GM06990 (cell line): Measurements from ENCODE around the gene ERG28.

ENCODE experiments used
- DNase-seq: peaks from one replicate; pipeline ENCODE4 v3.0.0-alpha.2; 2011; ENCODE audit not compliant: insufficient read length; ENCODE audit errors: extremely low read depth
- H3K27me3 ChIP-seq: replicated peaks from 2 replicates; pipeline ENCODE4 v1.6.0; 2011; ENCODE audit warnings: low read length; ENCODE audit not compliant: control insufficient read depth, insufficient read depth
- H3K36me3 ChIP-seq: 2 replicates; pipeline ENCODE4 v1.5.1; 2011; ENCODE audit warnings: low read length; ENCODE audit not compliant: control insufficient read depth, insufficient read depth
- H3K4me3 ChIP-seq: replicated peaks from 2 replicates; pipeline ENCODE4 v1.5.1; 2011; ENCODE audit warnings: low read depth, mild to moderate bottlenecking, control low read depth, low read length
- TF ChIP-seq, protein P1 (sequence below): IDR thresholded peaks from 2 replicates; pipeline ENCODE4 v1.5.1; 2011; ENCODE audit warnings: low read length, control low read depth, mild to moderate bottlenecking, inconsistent platforms; ENCODE audit not compliant: insufficient read depth, poor library complexity, severe bottlenecking

Gene ERG28

DNA sequence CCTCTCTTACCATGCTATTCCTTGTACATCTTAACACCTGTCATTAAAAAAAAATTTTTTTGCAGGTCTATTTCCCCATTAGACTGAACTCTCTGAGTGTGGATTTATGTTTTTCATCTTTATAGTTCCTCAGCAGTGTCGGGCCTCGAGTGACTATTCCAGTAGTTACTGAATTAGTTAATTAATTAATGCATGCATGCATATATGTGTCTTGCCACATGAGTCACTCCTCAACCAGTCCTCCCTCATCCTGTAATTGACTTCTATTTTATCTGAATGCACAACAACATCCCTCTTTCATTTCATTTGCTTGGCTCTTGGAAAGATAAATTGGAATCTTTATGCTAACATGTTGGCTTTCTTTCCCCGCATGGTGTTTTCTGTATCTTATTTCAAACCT is 35.6 kb downstream of the ERG28 start:
- TF ChIP-seq, protein P1, sequence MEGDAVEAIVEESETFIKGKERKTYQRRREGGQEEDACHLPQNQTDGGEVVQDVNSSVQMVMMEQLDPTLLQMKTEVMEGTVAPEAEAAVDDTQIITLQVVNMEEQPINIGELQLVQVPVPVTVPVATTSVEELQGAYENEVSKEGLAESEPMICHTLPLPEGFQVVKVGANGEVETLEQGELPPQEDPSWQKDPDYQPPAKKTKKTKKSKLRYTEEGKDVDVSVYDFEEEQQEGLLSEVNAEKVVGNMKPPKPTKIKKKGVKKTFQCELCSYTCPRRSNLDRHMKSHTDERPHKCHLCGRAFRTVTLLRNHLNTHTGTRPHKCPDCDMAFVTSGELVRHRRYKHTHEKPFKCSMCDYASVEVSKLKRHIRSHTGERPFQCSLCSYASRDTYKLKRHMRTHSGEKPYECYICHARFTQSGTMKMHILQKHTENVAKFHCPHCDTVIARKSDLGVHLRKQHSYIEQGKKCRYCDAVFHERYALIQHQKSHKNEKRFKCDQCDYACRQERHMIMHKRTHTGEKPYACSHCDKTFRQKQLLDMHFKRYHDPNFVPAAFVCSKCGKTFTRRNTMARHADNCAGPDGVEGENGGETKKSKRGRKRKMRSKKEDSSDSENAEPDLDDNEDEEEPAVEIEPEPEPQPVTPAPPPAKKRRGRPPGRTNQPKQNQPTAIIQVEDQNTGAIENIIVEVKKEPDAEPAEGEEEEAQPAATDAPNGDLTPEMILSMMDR = no peak
- no peaks in the 10 kb centered on the region for H3K27me3 ChIP-seq

DNA sequence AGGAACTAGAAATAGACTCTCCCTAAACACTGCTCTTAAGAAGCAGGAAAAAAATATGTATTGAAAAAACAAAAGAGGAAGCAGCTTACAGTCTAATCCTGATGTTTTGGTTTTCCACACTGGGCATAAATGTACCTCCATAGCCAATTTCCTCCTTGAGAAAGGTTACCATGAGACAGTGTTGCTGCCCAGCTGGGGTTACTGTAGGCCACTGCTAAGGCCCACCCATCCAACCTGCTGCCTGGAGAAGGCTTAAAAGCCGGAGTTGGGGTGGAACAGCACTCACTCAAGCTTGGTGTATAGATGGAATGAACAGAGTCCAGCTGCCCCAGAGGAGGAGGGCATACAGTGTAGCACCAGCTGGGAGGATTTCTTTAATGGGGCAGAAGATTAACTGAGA is 41.1 kb downstream of the ERG28 start:
- TF ChIP-seq, protein P1 = no peak
- no peaks in the 10 kb centered on the region for H3K36me3 ChIP-seq

More for the DNA sequence above, 35.6 kb downstream of the ERG28 start:
- DNase-seq = no peak
- Histone ChIP-seq H3K4me3 (no peak overlapping the region), H3K36me3 (no peaks in the 10 kb centered on the region)

GRCh38 chr14:75615200-75615599 is 45.5 kb downstream of the ERG28 start:
- H3K4me3 ChIP-seq = no peak overlapping the region
- no peaks in the 10 kb centered on the region for H3K36me3 ChIP-seq
- no peaks in the 10 kb centered on the region for H3K27me3 ChIP-seq
- TF ChIP-seq, protein P1 = no peak
- DNase-seq = peak; percentile 8

More for the DNA sequence above, 41.1 kb downstream of the ERG28 start:
- no peaks in the 10 kb centered on the region for H3K27me3 ChIP-seq
- H3K4me3 ChIP-seq = no peak overlapping the region
- no peak for DNase-seq

GRCh38 chr14:75614179-75614578 is 46.5 kb downstream of the ERG28 start:
- DNase-seq = no peak
- no peaks in the 10 kb centered on the region for H3K36me3 ChIP-seq
- TF ChIP-seq, protein P1 = no peak
- H3K4me3 ChIP-seq = no peak overlapping the region
- H3K27me3 ChIP-seq = no peaks in the 10 kb centered on the region

DNA sequence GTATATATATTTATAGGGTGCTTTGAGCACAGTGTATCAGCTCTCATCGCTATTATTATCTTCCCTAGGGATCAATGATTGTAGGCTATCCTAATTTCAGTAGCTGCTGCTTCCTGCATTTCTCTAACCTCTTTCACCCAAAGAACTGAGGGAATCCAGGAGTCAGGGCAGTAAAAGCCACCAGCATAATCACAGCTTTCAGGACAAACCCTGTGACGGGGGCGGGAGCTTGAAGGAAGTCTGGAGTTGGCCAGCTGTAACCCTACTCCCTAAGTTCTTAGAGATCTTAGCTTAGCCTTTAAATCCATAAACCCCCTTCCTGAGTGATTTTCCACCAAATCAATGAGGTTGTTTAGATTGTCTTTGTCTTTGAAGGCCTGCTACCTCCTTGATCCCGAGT is 48.5 kb downstream of the ERG28 start:
- no peak overlapping the region for H3K4me3 ChIP-seq
- H3K36me3 ChIP-seq = no peaks in the 10 kb centered on the region
- no peak for DNase-seq
- TF ChIP-seq, protein P1 = no peak
- H3K27me3 ChIP-seq = no peaks in the 10 kb centered on the region

DNA sequence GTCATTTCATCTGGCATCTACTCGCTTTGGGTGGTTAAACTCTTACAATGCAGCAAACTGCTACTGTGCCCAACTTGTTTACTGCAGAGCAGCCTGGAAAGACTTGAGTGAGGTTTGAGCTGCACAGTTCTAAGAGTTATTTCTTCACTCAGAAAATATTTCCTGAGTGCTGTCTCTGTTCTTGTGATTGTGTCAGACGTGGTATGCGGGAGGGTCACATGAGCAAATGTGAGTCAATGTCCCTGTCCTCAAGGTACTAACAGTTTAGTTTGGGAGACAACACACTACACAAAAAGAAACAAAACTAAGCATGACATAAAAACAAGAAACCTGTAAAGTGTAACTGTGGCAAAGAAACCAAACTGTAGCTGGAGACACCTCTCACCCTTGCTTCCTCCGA is 49.8 kb downstream of the ERG28 start:
- DNase-seq = no peak

More for the DNA sequence above, 49.8 kb downstream of the ERG28 start:
- Histone ChIP-seq H3K4me3 (no peak overlapping the region), H3K36me3 (no peaks in the 10 kb centered on the region), H3K27me3 (no peaks in the 10 kb centered on the region)
- TF ChIP-seq, protein P1 = no peak
